ENCODE measurements around the gene PLXNA2.

The PLXNA2 gene

GRCh38 chr1:208178091-208178529 is 66.1 kb downstream of the PLXNA2 start:
- no peak for DNase-seq

- no peak for DNase-seq
These were observed 66.5 kb downstream of the PLXNA2 start for GRCh38 chr1:208177656-208178055.

DNA sequence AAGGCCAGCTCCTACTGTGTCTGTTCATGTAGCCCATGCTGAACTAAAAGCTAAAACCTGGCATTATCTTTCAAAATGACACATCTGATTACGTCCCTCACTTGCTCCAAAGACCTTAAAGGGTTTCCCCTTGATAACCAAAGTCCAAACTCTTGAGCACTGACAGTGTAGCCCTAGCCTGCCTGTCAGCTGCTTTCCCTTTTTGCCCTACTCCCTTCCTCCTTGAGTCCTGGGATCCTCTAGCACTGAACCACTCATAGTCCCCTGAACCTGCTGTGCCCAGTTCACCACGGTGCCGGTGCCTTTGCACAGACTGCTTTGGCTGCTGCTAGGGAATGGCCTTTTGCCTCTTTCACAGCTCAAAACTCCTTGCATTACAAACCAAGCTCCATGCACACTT is 67.5 kb downstream of the PLXNA2 start:
- DNase-seq = no peak

DNA sequence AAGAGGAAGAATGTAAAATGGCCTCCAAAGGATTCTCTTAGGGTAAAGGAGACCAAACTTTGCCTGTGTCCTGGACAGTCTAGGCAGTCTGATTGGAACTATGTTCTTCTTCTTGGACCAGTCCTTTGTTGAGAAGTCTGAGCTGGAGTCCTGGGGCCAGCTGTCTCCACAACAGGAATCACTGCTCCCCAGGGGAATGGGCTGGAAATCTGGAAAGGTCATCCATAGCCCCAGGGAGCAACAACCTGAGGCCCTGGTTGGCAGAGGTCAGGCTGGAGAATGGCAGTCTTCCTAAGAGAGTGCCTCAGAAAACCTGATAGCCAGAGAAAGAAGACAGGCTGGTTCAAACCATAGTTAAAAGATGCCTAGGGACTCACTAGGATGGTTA is 68.7 kb downstream of the PLXNA2 start:
- DNase-seq = no peak

DNA sequence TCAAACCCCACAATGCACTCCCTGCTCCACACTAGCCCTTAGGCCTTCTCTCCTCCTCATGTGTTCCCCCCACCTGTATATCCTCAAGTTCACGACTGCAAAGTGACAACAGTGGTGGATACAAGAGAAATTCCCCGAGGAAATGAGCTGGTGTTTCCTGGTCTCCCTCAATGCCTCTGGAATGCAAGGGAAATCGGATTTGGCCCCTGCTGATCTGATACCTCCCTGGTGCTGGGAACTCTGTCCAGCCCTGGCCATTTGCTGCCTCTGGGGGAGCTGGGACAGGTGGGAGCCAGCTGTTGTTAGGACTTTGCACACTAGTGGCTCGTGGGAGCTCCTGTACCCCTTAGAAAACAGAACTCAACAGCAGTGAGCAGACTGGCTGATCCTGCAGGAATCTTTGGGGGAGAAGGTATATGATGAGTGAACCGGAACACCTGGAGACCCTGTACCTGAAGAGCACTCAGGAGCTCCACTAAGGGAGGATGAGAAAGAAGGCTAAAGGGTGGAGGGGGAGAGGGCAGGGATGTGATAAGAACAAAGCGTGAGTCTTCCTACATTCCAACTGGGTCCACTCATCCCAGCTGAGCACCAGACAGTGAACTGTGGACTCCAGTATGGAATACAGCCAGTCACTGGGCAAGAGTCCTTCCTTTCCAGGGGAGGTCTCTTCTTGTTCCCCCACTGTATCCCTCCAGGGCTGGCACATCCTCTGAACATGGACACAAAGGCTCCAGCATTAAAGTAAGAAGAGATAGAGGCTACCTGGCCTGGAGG is 69.3 kb downstream of the PLXNA2 start:
- no peak for DNase-seq

GRCh38 chr1:208174200-208174599 is 70.0 kb downstream of the PLXNA2 start:
- no peak for DNase-seq

GRCh38 chr1:208173749-208174148 is 70.4 kb downstream of the PLXNA2 start:
- DNase-seq = no peak

DNA sequence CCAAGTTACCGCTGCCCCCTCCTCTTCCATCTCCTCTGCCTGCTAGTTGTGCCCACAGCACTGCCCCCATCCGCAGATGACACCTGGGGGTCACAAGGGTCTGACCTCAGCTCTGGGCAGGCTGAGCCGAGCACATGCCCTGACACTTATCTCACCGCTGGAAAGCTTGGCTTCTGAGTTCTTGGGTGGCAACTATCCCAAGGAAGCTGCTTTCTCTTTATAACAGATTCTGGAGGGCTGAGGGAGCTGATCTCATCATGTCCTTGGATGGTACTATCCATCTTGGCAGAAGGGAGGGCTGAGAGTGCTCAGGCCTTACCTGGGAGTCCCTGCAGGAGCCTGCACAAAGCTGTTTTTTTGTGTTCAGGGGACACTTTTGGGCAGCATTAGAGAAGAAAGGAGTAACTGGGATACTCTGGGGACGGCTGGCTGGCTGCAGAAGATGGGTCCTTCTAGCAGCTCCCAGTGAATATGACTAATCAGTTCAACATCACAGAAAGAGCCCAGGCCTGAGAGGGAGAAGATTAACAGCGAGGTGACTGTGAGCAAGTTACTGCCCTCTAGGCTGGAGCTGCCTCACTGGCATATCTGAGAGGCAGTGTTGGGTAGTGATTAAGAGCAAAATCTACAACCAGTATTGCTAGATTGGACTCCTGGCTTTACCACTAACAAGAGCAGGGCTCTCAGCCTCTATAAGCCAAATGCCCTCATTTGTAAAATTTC is 71.6 kb downstream of the PLXNA2 start:
- no peak for DNase-seq

DNA sequence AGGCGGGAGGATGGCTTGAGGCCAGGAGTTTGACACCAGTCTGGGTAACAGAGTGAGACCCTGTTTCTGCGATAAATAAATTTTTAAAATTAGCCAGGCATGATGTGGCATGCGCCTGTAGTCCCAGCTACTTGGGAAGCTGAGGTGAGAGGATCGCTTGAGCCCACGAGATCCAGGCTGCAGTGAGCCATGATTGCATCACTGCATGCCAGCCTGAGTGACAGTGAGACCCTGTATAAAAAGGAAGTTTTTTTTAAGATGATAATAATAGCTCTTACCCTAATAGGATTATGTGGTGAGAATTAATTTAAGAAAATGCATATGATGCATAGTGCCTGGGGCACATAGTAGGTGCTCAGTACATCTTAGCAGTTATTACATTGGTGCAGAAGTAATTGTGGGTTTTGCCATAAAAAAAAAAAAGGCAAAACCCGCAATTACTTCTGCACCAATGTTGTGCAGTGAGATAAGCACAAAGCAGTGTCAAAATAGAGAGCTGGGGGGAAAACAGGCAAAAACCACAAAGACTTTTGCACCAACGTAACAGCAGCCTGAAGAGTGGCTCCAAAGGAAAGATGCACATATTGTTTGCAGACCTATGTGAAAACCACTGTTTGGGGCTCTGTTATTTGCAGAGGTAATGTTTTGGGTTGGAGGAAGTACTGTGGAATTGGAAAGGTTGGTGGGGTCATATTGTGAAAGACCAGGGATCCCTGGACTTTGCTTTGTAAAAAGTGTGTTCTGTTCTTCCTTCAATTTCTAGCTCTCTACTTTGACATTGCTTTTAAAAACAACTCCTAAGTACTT is 72.4 kb downstream of the PLXNA2 start:
- no peak for DNase-seq

DNA sequence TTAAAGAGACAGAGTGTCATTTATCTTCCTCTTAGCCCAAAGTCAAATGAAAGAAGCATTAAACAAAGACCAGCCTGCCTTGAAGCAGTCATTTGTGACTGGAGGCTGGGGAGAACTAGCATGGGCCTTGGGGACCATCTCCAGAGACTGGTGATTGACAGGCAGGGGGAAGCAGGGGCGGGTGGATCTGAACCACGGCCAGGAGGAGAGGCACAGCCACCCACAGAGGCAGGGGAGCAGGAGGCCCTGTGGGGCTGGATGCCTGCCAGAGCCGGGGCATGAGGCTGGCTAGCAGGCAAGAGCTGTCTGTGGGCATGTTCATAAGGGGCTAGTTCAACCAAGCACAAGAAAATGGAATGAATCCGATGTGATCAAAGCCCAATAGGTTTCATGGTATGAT is 73.9 kb downstream of the PLXNA2 start:
- no peak for DNase-seq

DNA sequence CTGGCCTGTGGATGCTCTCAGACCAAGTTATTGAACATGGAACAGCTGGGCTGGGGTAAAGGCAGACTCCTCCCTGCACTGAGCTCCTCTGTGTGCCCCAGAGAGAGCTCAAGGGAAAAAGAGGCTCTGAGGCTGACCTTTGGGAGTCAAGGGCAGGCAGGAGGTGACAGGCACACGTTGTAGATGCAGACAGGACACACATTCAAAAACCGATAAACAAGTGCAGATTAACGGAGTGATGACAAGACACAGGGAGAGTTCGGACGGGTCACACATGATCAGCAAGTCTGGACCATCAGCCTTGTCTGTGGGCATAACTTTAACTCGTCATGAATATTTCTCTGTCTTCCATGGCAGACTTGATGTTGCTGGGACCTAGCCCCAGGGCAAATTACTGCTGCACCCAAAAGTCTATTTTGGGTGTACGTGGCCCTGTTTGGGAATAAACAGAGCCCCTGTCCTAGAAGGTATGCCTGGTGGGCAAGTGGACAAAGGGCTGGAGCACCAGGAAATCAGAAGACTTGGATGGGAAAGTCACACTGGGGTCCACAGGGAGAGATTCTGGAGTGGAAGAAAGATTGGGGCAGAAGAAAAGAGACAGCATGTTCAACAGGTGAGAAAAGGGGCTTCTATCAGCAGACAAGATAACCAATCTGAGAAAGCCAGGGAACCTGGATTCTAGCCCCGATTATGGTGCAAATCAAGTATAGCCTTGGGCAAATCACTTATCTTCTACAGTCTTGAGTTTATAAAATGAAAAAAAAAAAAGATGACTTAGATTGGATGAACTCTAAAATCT is 74.9 kb downstream of the PLXNA2 start:
- no peak for DNase-seq

- no peak for DNase-seq
These were observed 76.8 kb downstream of the PLXNA2 start for GRCh38 chr1:208167261-208167869.

GRCh38 chr1:208166340-208167138 is 77.6 kb downstream of the PLXNA2 start:
- DNase-seq = no peak

DNA sequence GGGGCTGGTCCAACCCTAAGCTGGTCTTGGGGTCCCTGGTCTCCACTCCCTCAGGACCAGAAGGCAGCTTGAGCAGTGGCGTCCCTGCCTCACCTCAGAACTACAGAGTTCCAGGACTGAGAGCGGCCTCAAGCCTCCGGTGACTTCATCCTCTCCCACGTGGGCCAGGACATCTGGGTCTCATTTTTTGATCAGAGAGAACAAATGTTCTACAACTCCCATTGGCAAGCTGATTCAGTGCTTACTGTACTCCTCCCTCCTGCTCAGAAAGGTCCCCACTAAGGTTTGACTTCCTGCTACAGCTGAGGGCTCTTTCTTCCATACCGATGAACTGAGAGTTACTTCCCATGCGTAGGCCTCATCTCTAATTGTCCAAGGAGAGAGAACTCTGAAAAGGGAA is 78.5 kb downstream of the PLXNA2 start:
- DNase-seq = no peak

DNA sequence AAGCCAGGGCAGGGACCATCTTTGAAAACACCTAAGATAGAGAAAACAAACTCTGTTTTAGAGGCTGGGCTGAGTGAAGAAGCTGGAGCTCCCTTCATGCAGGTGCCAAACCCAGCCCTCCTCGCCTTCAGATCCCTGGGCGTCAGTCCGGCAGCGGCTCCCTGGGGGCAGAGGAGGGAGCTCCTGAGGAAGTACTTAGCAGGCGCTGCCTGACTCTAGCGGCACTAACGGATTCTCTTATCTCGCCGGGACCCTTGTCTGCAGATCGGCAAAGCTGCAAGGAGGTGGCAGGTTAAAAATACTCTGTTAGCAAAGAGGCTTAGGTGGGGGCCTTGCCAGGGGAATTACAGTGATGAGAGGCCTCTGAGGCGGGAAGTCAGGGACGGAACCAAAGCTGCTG is 79.6 kb downstream of the PLXNA2 start:
- DNase-seq = no peak

DNA sequence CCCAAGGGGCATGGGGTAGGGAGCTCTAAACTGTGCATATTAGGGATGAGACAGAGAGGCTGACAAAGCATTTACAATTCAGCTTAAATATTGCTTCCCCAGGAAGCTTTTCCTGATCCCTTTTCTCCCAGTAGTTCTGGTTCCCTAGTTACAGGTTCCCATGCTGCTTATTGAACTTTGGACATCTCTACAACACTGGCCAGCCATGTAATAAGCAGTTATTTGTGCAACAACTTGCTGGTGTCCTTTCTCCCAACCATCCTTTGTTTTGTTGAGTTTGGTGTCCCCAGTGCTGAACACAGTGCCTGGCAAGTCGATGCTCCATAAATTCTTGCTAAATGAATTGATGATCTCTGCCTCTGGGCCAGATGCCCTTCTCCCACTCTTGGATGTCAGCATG is 80.6 kb downstream of the PLXNA2 start:
- DNase-seq = no peak

GRCh38 chr1:208162903-208163302 is 81.3 kb downstream of the PLXNA2 start:
- no peak for DNase-seq

GRCh38 chr1:208161656-208162375 is 82.4 kb downstream of the PLXNA2 start:
- no peak for DNase-seq

- no peak for DNase-seq
These were observed 83.2 kb downstream of the PLXNA2 start for GRCh38 chr1:208161005-208161404.

GRCh38 chr1:208160259-208160819 is 83.8 kb downstream of the PLXNA2 start:
- no peak for DNase-seq

Measured in stimulated activated CD4-positive, alpha-beta T cell treated with anti-CD3 and anti-CD28 coated beads, Interleukin-1b, Interleukin-23, amount 100 ng/mL, for 48 hours (primary cell).